Esophagus (tissue), 2 donors: Measurements from ENCODE around the gene PNRC1. TPM values are rescaled to one million over a fixed set of nuclear protein-coding genes. Genes with fewer than 3 reads are reported as not detected.
"Not testable (repeated sequence)": the region's sequence is repeated elsewhere in the genome, so short reads cannot be mapped to it uniquely, and the experiment has no call there.

Experiments
- H3K27ac ChIP-seq, 2 donors: one replicate each; pipeline ENCODE4 v1.5.1; 2013; ENCODE audit warnings: low read depth in 2 of 2, mild to moderate bottlenecking in 2 of 2, inconsistent platforms in 1 of 2, low read length in 1 of 2, moderate library complexity in 1 of 2
- H3K27me3 ChIP-seq, 2 donors: one replicate each; pipeline ENCODE4 v1.6.1; 2013; ENCODE audit warnings: low read length in 2 of 2, control low read depth in 1 of 2, mild to moderate bottlenecking in 1 of 2; ENCODE audit not compliant: insufficient read depth in 2 of 2, control insufficient read depth in 1 of 2
- H3K36me3 ChIP-seq, 2 donors: one replicate each; pipeline ENCODE4 v1.6.1; 2013; ENCODE audit warnings: low read length in 1 of 2; ENCODE audit not compliant: control insufficient read depth in 2 of 2, insufficient read depth in 2 of 2
- H3K4me1 ChIP-seq, 2 donors: one replicate each; pipeline ENCODE4 v1.6.1; 2013; ENCODE audit warnings: low read length in 1 of 2; ENCODE audit not compliant: control insufficient read depth in 2 of 2, insufficient read depth in 2 of 2
- H3K4me3 ChIP-seq, 2 donors: one replicate each; pipeline ENCODE4 v1.5.1; 2013; ENCODE audit warnings: low read length in 2 of 2, mild to moderate bottlenecking in 2 of 2, low read depth in 1 of 2, moderate library complexity in 1 of 2
- H3K9me3 ChIP-seq, 2 donors: one replicate each; pipeline ENCODE4 v1.6.1; 2013; ENCODE audit warnings: mild to moderate bottlenecking in 2 of 2, low read depth in 1 of 2, low read length in 1 of 2, moderate library complexity in 1 of 2; ENCODE audit not compliant: control insufficient read depth in 2 of 2, insufficient read depth in 1 of 2
- WGBS, 2 donors: extraction: QIAGEN DNeasy Blood & Tissue Kit; methylation state at CpG; one replicate each; pipeline ENCODE4 v1.1.7; 2013; 5-methylcytosine and 5-hydroxymethylcytosine counted together
- polyA plus RNA-seq, 2 donors: library from polyadenylated mRNA; stranded (reverse); fragments of 200-250 nt; gene quantifications; one replicate each; pipeline ENCODE4 v1.2.3, GENCODE V29; 2013
- donor health status: healthy with polysubstance abuse.
- donor health status: Bipolar disorder and iron deficiency.

The PNRC1 gene
- 10 to 100 TPM; 29.9 to 30.3 TPM for polyA plus RNA-seq

DNA sequence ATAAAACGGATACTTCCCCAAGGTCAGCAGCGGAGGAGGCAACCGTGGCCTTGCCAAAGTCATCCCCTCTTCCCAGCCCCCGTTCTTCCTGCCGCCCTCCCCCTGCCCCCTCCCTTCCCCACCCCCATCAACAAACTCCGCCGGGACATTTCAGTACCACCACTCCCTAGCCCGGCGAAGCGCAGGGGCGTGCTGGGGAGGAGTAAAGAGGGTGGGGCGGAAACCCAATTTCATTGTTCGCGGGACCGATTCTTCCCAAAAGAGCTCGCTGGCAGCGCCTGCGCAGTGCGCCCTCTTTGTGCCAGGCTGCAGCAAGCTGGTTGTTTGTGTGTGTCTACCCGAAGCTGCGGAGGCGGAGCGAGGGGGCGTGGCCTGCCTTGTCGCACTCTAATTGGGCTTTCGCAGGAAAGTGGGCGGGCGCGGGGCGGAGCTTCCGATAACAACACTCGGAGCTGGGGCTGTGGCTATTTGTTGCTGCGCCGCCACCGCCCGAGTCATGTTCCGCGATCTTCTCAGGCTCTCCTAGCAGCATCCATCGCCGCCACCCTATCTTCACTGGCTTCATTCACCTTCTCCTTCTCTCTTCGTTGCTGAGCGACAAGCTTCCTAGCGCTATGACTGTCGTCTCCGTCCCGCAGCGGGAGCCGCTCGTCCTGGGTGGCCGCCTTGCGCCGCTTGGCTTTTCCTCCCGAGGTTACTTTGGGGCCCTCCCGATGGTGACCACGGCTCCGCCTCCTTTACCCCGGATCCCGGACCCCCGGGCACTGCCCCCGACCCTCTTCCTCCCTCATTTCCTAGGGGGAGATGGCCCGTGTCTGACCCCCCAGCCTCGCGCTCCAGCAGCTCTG, at the start of gene PNRC1:
TSS of gene PNRC1 (plus strand) at position 471 of the 848 bp plus-strand sequence. CDS start at position 615, 144 bp downstream.
- Histone ChIP-seq H3K36me3 (peaks cover 0 to 3% of the 10 kb centered on the region in 2 donors), H3K4me3 (peak within 1 kb of the TSS; percentile 99 to 100), H3K9me3 (no peaks in the 10 kb centered on the region), H3K4me1 (peaks cover 0 to 2% of the 10 kb centered on the region in 2 donors), H3K27me3 (no peaks in the 10 kb centered on the region), H3K27ac (peak within 1 kb of the TSS; percentile 100)
- 0 to 1% methylated on average over 62 to 63 of the region's 63 CpGs for WGBS, 2 donors

DNA sequence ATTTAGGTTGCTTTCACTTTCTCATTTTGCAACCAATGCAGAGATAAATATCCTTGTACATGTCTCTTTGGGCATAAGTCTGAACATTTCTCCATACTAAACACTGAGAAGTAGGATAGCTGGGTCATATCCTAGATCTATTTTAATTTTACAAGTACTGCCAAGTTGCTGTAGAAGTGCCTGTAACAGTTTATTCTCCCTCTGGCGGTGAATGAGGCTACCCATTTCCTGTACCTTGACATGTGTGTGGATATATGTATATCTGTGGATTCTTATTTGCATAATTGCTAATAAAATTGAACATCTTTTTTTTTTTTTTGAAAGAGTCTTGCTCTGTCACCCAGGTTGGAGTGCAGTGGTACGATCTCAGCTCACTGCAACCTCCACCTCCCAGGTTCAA, 48.0 kb upstream of the PNRC1 start:
- Histone ChIP-seq H3K27ac (no peak overlapping the region), H3K4me3 (no peak overlapping the region), H3K36me3 (no peaks in the 10 kb centered on the region), H3K4me1 (peaks cover 0 to 11% of the 10 kb centered on the region in 2 donors), H3K27me3 (no peaks in the 10 kb centered on the region), H3K9me3 (peaks cover 0 to 5% of the 10 kb centered on the region in 2 donors)
- 76 to 83% methylated on average over 2 of the region's 2 CpGs for WGBS, 2 donors

DNA sequence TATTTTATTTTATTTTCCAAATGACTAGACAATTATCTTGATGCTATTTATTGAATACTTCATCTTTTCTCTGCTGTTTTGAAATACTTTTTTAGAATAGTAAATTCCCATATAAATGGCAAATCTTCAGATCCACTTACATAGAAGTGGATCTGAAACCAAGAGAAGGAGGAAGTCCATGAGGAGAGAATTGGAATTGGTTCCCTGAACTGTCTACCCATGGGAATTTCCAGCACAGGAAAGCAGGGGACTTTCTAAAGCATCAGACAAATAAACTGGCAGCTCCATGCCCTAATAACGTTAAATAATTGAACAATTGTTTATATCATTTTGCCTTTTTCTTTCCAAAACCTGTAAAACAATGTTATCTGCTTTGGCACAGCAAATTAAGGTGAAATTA, 47.1 kb upstream of the PNRC1 start:
- H3K4me1 ChIP-seq: peaks cover 0 to 11% of the 10 kb centered on the region in 2 donors
- H3K27ac ChIP-seq: no peak overlapping the region
- WGBS, 2 donors: 30 to 34% methylated on average over 1 of the region's 1 CpG

DNA sequence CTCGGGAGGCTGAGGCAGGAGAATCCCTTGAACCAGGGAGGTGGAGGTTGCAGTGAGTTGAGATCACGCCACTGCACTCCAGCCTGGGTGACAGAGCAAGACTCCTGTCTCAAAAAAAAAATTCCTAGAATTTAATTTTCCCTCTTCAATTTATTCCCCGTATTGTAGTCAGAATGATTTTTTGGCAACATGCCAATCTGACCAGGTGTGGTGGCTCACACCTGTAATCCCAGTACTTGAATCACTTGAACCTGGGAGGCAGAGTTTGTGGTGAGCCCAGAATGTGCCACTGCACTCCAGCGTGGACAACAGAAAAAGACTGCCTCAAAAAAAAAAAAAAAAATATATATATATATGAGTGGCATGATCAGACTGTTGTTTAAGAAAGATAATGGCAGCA, 46.4 kb upstream of the PNRC1 start:
- peaks cover 0 to 11% of the 10 kb centered on the region in 2 donors for H3K4me1 ChIP-seq
- H3K36me3 ChIP-seq: not testable (repeated sequence)

More for the DNA sequence above, 47.1 kb upstream of the PNRC1 start:
- Histone ChIP-seq H3K4me3 (no peak overlapping the region), H3K9me3 (peaks cover 0 to 5% of the 10 kb centered on the region in 2 donors), H3K27me3 (no peaks in the 10 kb centered on the region), H3K36me3 (no peaks in the 10 kb centered on the region)

DNA sequence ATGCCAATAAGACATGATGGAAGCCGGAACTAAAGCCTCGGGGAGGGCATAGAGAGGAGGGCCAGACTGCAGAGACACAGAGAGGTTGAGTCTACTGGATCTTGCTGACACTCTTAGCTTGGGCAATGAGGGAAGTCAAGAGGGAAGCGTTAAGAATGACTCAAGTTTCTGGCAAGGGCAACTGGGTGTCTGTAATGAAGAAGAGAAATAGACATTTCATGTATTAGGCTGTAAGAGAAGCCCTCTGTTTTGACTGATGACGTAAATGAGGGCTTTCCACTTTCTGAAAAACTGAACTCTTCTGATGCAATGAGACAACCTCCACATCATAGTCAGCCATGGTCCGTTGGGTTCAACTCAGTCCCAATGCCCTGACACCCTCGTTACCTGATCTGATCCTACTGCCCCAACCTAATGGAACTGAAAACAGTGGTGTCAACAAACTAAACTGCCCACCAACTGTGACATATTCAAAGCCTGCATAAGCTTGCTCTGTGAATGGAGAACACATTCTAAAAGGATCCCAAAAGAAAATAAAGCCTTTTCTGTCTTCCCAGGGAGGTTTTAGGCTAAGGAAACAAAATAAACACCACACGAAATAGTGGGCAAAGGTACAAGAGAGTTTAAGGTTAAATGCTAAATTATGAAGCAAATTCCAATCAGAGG, 45.8 kb upstream of the PNRC1 start:
- peaks cover 0 to 5% of the 10 kb centered on the region in 2 donors for H3K9me3 ChIP-seq
- H3K4me1 ChIP-seq: peaks cover 0 to 11% of the 10 kb centered on the region in 2 donors
- H3K4me3 ChIP-seq: no peak overlapping the region
- H3K27me3 ChIP-seq: no peaks in the 10 kb centered on the region
- no peaks in the 10 kb centered on the region for H3K36me3 ChIP-seq
- H3K27ac ChIP-seq: peak overlapping the region; percentile 88 to 99
- WGBS, 2 donors: 44 to 54% methylated on average over 7 of the region's 7 CpGs

More for the DNA sequence above, 46.4 kb upstream of the PNRC1 start:
- 65 to 78% methylated on average over 4 of the region's 4 CpGs for WGBS, 2 donors
- not testable (repeated sequence) for H3K4me3 ChIP-seq, H3K9me3 ChIP-seq, H3K27me3 ChIP-seq
- peak overlapping the region in 1 of 2 donors; percentile 88 for H3K27ac ChIP-seq

DNA sequence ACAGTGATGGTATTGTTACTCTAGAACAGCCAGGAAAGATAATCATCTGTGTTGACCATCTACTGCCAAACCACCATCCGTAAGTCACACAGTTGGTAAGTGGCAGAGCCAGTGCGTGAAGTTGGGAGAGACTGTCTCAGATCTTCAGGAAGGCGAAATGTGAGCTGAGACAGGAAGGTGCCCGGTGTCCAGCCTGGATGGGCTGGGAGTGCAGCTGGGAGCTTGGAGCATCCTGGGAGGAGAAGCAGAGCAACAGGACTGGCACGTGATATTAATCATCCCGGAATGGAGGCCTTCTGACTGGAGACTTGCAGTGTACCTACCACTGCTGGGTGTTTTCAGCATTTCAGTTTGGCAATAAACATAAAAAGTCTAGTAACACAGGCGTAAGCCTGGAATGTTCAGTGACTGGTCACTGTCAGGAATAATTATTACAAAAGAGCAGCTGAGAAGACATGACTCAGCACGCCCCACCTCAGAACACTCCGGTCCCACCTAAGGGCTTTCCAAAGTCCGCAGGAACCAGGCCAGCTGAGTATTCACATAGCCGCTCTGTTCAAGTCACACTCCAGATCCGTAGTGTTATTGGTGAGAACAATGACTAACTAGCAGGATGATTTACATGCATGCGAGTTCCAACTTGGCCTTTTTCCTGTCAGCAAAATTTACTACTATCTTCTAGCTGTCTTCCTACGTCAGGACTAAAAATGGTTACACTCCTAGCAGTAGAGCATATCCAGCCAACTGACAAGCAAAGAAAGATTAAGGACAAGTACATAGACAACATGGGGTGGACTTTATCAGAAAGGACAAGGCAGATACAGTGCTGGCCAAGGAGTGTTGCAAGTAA, 45.1 kb upstream of the PNRC1 start:
- Histone ChIP-seq H3K36me3 (no peaks in the 10 kb centered on the region), H3K4me1 (peaks cover 0 to 11% of the 10 kb centered on the region in 2 donors), H3K27ac (peak overlapping the region; percentile 88 to 99), H3K4me3 (no peak overlapping the region), H3K27me3 (no peaks in the 10 kb centered on the region), H3K9me3 (peaks cover 0 to 5% of the 10 kb centered on the region in 2 donors)
- WGBS, 2 donors: 25 to 38% methylated on average over 14 of the region's 14 CpGs

DNA sequence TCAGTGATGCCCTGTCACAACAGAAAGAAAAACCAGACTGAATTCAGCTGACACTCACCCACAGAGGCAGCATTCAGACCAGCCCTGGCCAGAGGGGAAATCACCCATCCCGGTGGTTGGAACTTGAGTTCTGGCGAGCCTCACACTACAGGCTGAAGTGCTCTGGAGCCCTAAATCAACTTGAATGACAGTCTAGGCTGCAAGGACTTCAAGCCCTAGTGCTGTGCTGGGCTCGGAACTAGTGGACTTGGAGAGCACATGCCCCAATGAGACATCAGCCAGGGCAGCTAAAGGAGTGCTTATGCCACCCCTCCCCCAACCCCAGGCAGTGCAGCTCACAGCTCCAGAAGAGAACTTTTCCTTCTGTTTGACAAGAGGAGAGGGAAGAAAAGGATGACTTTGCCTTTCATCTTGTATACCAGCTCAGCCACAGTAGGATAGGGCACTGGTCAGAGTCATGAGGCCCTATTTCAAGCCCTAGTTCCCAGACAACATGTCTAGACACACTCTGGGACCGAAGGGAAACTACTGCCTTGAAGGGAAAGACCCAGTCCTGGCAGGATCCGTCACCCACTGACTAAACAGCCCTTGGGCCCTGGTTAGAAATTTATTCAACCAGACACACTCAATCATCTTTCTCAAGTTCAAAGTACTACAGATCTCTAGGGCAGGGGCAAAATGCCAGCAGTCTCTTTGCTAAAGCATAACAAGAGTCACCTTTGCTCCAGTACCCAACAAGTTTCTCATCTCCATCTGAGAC, 43.2 kb upstream of the PNRC1 start:
- WGBS, 2 donors: 45 to 52% methylated on average over 5 of the region's 5 CpGs
- no peaks in the 10 kb centered on the region for H3K36me3 ChIP-seq
- no peaks in the 10 kb centered on the region for H3K27me3 ChIP-seq

DNA sequence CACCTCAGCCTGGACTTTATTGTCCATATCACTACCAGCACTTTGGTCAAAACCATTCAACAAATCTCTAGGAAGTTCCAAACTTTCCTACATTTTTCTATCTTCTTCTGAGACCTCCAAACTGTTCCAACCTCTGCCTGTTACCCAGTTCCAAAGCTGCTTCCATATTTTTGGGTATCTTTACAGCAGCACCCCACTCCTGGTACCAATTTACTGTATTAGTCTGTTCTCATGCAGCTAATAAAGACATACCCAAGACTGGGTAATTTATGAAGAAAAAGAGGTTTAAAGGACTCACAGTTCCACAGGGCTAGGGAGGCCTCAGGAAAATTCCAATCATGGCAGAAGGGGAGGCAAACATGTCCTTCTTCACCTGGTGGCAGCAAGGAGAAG, 42.7 kb upstream of the PNRC1 start:
- H3K4me1 ChIP-seq: peaks cover 0 to 11% of the 10 kb centered on the region in 2 donors
- not testable (repeated sequence) for H3K4me3 ChIP-seq, H3K9me3 ChIP-seq, H3K27ac ChIP-seq, H3K36me3 ChIP-seq, H3K27me3 ChIP-seq

More for the DNA sequence above, 43.2 kb upstream of the PNRC1 start:
- Histone ChIP-seq H3K4me3 (no peak overlapping the region), H3K4me1 (peaks cover 0 to 11% of the 10 kb centered on the region in 2 donors), H3K9me3 (peaks cover 0 to 5% of the 10 kb centered on the region in 2 donors), H3K27ac (peak overlapping the region; percentile 62 to 66)
